ENCODE data around the gene DHX40. TPM values are rescaled to one million over a fixed set of nuclear protein-coding genes. Genes with fewer than 3 reads are reported as not detected.
"Not testable (repeated sequence)": the region's sequence is repeated elsewhere in the genome, so short reads cannot be mapped to it uniquely, and the experiment has no call there.

Gene DHX40
- total RNA-seq, 1 experiment from 2014 or later, result 32.7 TPM

DNA sequence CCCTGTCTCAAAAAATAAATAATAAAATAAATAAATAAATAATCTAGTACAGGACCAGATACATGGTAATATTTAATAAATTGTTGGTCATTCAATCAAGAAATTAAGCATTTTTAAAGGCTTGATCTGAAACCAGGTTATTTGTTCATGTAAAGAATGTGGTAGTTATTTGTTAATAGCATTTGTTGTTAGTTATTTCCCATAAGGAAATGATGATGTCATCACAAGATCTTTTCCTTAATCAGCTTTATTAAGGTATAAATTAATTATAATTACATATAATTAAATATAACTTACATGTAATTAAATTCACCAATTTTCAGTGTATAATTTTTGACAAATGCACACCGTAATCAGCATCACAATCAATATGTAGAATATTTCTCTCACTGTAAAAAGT is 19.5 kb upstream of the DHX40 start:
- intact Hi-C loops (cut with micrococcal nuclease; ENCODE audit: unreplicated experiment), result no loop called here
- POLR2A ChIA-PET, result no interaction called here
- H3K9me3 Mint-ChIP-seq (ENCODE audit: unreplicated experiment), result no peaks in the 10 kb centered on the region
- peaks cover 4% of the 10 kb centered on the region for H3K27me3 Mint-ChIP-seq (ENCODE audit: insufficient read depth, unreplicated experiment)
- no peak for DNase-seq
- H3K36me3 Mint-ChIP-seq (ENCODE audit: insufficient read depth, unreplicated experiment), result no peaks in the 10 kb centered on the region
- Histone ChIP-seq H3K9me3 (no peaks in the 10 kb centered on the region), H3K4me3 (ENCODE audit: low read depth, low read length) (no peak overlapping the region), H3K27me3 (replicated peaks; ENCODE audit: control insufficient read depth, insufficient read depth, low read length) (no peaks in the 10 kb centered on the region), H3K36me3 (ENCODE audit: control insufficient read depth, insufficient read depth, low read length) (no peaks in the 10 kb centered on the region), H3K4me1 (no peaks in the 10 kb centered on the region)
- H3K4me1 Mint-ChIP-seq (ENCODE audit: low read depth, unreplicated experiment), result no peaks in the 10 kb centered on the region
- no peak overlapping the region for H3K27ac Mint-ChIP-seq (ENCODE audit: unreplicated experiment)
- TF ChIP-seq, protein P1, sequence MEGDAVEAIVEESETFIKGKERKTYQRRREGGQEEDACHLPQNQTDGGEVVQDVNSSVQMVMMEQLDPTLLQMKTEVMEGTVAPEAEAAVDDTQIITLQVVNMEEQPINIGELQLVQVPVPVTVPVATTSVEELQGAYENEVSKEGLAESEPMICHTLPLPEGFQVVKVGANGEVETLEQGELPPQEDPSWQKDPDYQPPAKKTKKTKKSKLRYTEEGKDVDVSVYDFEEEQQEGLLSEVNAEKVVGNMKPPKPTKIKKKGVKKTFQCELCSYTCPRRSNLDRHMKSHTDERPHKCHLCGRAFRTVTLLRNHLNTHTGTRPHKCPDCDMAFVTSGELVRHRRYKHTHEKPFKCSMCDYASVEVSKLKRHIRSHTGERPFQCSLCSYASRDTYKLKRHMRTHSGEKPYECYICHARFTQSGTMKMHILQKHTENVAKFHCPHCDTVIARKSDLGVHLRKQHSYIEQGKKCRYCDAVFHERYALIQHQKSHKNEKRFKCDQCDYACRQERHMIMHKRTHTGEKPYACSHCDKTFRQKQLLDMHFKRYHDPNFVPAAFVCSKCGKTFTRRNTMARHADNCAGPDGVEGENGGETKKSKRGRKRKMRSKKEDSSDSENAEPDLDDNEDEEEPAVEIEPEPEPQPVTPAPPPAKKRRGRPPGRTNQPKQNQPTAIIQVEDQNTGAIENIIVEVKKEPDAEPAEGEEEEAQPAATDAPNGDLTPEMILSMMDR (IDR thresholded peaks at IDR 0.05; ENCODE audit: insufficient read depth in 1 of 2, low read depth in 1 of 2, low read length in 1 of 2, severe bottlenecking in 1 of 2, unreplicated experiment in 1 of 2), result no peak
- no TSS peak for BruUV-seq (replicated peaks)
- CTCF ChIA-PET, result no interaction called here
- no peak overlapping the region for H3K4me3 Mint-ChIP-seq (ENCODE audit: unreplicated experiment)

DNA sequence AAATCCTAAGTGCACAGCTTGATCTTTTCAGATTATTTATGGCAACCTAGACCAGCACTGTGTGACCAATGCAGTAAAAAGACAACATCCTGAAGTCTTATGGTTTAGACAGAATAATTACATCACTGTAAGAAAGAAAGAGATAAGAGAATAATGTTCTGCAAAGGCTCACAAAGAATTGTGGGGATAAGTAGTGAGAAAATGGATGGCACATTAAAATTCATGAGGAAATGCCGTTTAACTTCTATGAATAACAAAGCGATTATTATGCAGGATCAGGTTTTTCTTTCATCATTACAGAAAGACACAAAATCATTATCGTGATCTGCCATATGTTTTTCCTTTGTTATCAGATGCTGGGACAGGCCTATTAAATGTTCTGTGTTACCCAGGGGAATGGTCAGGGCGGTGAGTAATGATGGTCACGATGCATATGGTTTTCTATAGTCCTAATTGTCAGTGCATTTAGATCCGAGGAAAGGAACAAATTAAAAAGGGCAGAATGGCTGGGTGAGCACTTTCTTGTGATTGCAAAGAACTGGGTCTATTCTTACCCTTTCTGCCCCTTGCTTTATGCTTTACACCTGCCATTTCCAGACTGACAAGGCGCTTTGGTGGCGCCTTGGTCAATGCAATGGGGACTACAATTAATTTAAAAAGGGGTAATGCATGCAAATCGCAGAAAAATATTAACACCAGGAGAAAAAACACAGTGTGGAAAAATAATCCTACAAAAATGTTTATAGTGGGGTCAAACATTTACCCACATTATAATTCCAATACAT is 18.1 kb upstream of the DHX40 start:
- no peaks in the 10 kb centered on the region for H3K36me3 ChIP-seq (ENCODE audit: control insufficient read depth, insufficient read depth, low read length)
- Mint-ChIP-seq H3K4me3 (ENCODE audit: unreplicated experiment) (no peak overlapping the region), H3K27ac (ENCODE audit: unreplicated experiment) (no peak overlapping the region), H3K9me3 (ENCODE audit: unreplicated experiment) (no peaks in the 10 kb centered on the region), H3K36me3 (ENCODE audit: insufficient read depth, unreplicated experiment) (no peaks in the 10 kb centered on the region), H3K27me3 (ENCODE audit: insufficient read depth, unreplicated experiment) (peaks cover 7% of the 10 kb centered on the region), H3K4me1 (ENCODE audit: low read depth, unreplicated experiment) (no peaks in the 10 kb centered on the region)
- TF ChIP-seq, protein P1 (IDR thresholded peaks at IDR 0.05; ENCODE audit: insufficient read depth in 1 of 2, low read depth in 1 of 2, low read length in 1 of 2, severe bottlenecking in 1 of 2, unreplicated experiment in 1 of 2), result no peak
- CTCF ChIA-PET, result no interaction called here
- intact Hi-C loops (cut with micrococcal nuclease; ENCODE audit: unreplicated experiment), result no loop called here
- no TSS peak for BruUV-seq (replicated peaks)
- H3K4me1 ChIP-seq, result no peaks in the 10 kb centered on the region
- DNase-seq, result no peak
- H3K27me3 ChIP-seq (replicated peaks; ENCODE audit: control insufficient read depth, insufficient read depth, low read length), result no peaks in the 10 kb centered on the region
- no peaks in the 10 kb centered on the region for H3K9me3 ChIP-seq
- POLR2A ChIA-PET, result no interaction called here
- no peak overlapping the region for H3K4me3 ChIP-seq (ENCODE audit: low read depth, low read length)

DNA sequence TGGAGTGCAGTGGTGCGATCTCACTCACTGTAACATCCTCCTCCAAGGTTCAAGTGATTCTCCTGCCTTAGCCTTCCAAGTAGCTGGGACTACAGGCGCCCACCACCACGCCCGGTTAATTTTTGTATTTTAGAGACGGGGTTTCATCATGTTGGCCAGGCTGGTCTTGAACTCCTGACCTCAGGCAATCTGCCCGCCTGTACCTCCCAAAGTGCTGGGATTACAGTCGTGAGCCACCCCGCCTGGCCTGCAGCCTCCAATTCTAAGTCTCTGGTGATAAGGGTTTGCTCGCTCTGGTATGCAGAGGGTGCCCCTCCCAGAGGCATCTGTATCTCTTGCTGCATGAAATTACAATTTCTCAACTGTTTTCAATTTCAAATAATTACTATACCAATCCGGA is 16.4 kb upstream of the DHX40 start:
- H3K4me3 Mint-ChIP-seq (ENCODE audit: unreplicated experiment); H3K4me1 Mint-ChIP-seq (ENCODE audit: low read depth, unreplicated experiment); BruUV-seq (replicated peaks); POLR2A ChIA-PET; H3K27me3 ChIP-seq (replicated peaks; ENCODE audit: control insufficient read depth, insufficient read depth, low read length); CTCF ChIA-PET; DNase-seq; H3K27ac Mint-ChIP-seq (ENCODE audit: unreplicated experiment); H3K36me3 ChIP-seq (ENCODE audit: control insufficient read depth, insufficient read depth, low read length); H3K9me3 Mint-ChIP-seq (ENCODE audit: unreplicated experiment); H3K9me3 ChIP-seq; H3K4me3 ChIP-seq (ENCODE audit: low read depth, low read length); intact Hi-C loops (cut with micrococcal nuclease; ENCODE audit: unreplicated experiment); H3K36me3 Mint-ChIP-seq (ENCODE audit: insufficient read depth, unreplicated experiment); H3K4me1 ChIP-seq; H3K27me3 Mint-ChIP-seq (ENCODE audit: insufficient read depth, unreplicated experiment): not testable (repeated sequence)

Measured in Caco-2 (cell line).